Stimulated activated CD4-positive, alpha-beta T cell treated with anti-CD3 and anti-CD28 coated beads, Interleukin-1b, Interleukin-23, amount 100 ng/mL, for 24 hours (primary cell): Measurements from ENCODE around the gene TPMT.

Source experiments
- DNase-seq, 4 experiments: peaks; one replicate each; pipeline ENCODE4 v3.0.0-alpha.2; 2020; ENCODE audit warnings: low read depth in 4 of 4, low spot score in 1 of 4

The TPMT gene

GRCh38 chr6:18117136-18117535 is 37.7 kb downstream of the TPMT start:
- DNase-seq: no peak

GRCh38 chr6:18115356-18115755 is 39.5 kb downstream of the TPMT start:
- DNase-seq: no peak

GRCh38 chr6:18110162-18110561 is 44.7 kb downstream of the TPMT start:
- DNase-seq: no peak

- no peak for DNase-seq
These were observed 47.8 kb downstream of the TPMT start for GRCh38 chr6:18107061-18107460.

- DNase-seq: no peak
These were observed 51.9 kb downstream of the TPMT start for GRCh38 chr6:18102783-18103509.

- DNase-seq: no peak
These were observed 53.0 kb downstream of the TPMT start for GRCh38 chr6:18101873-18102272.

GRCh38 chr6:18101271-18101670 is 53.6 kb downstream of the TPMT start:
- no peak for DNase-seq

- DNase-seq: no peak
These were observed 54.6 kb downstream of the TPMT start for GRCh38 chr6:18100296-18100695.

GRCh38 chr6:18099511-18099910 is 55.4 kb downstream of the TPMT start:
- no peak for DNase-seq

- DNase-seq: no peak
These were observed 58.5 kb downstream of the TPMT start for GRCh38 chr6:18096423-18096822.

GRCh38 chr6:18091382-18091781 is 63.5 kb downstream of the TPMT start:
- no peak for DNase-seq

GRCh38 chr6:18090349-18090786 is 64.5 kb downstream of the TPMT start:
- no peak for DNase-seq

GRCh38 chr6:18088419-18089296 is 66.2 kb downstream of the TPMT start:
- no peak for DNase-seq

- DNase-seq: no peak
These were observed 67.3 kb downstream of the TPMT start for GRCh38 chr6:18087396-18088165.

- no peak for DNase-seq
These were observed 73.7 kb downstream of the TPMT start for GRCh38 chr6:18081025-18081668.

GRCh38 chr6:18080544-18080943 is 74.3 kb downstream of the TPMT start:
- DNase-seq: no peak

GRCh38 chr6:18078866-18079265 is 76.0 kb downstream of the TPMT start:
- DNase-seq: no peak
